BLaER1 treated with 17β-estradiol and CSF1 and Interleukin-3, amounts not matched to agents 10 nM and 100 nM (cell line): ENCODE data around the gene CNOT6L.

ENCODE experiments used
- H3K27ac ChIP-seq, 11 experiments: shearing (Covaris generic); formaldehyde crosslinking; 2 replicates each; pipeline ENCODE4 v1.8.1; 2022
- H3K27me3 ChIP-seq, 11 experiments: shearing (Covaris generic); formaldehyde crosslinking; 2 replicates each; pipeline ENCODE4 v1.8.1; 2022
- H3K36me3 ChIP-seq, 11 experiments: shearing (Covaris generic); formaldehyde crosslinking; 2 replicates each; pipeline ENCODE4 v1.8.1; 2022
- H3K4me1 ChIP-seq, 10 experiments: shearing (Covaris generic); formaldehyde crosslinking; 2 replicates each; pipeline ENCODE4 v1.8.1; 2022
- H3K4me2 ChIP-seq, 11 experiments: shearing (Covaris generic); formaldehyde crosslinking; 2 replicates each; pipeline ENCODE4 v1.8.1; 2022
- H3K4me3 ChIP-seq, 10 experiments: shearing (Covaris generic); formaldehyde crosslinking; 2 replicates each; pipeline ENCODE4 v1.8.1; 2022
- H3K9ac ChIP-seq, 11 experiments: shearing (Covaris generic); formaldehyde crosslinking; 2 replicates each; pipeline ENCODE4 v1.8.1; 2022
- H3K9me3 ChIP-seq, 11 experiments: shearing (Covaris generic); formaldehyde crosslinking; replicated peaks in 1 of 11; 2 replicates each; pipeline ENCODE4 v1.8.1; 2022
- H4K20me1 ChIP-seq, 11 experiments: shearing (Covaris generic); formaldehyde crosslinking; 2 replicates each; pipeline ENCODE4 v1.8.1; 2022
- Cebpa-rat ChIP-seq, 11 experiments: shearing (Covaris generic); IDR thresholded peaks; 2 replicates each; pipeline ENCODE4 v1.8.1; 2022

Gene CNOT6L

GRCh38 chr4:77761595-77761994, 57.6 kb downstream of the CNOT6L start:
- Histone ChIP-seq H3K27ac (no peak overlapping the region), H4K20me1 (peaks cover 0 to 17% (median 0%) of the 10 kb centered on the region in 11 experiments; a peak in 3 of 22 replicates), H3K36me3 (peaks cover 79 to 99% (median 90%) of the 10 kb centered on the region in 11 experiments), H3K9me3 (peaks cover 41 to 58% (median 53%) of the 10 kb centered on the region in 11 experiments), H3K27me3 (no peaks in the 10 kb centered on the region), H3K4me1 (no peaks in the 10 kb centered on the region), H3K4me3 (no peak overlapping the region), H3K4me2 (no peak overlapping the region), H3K9ac (no peak overlapping the region)
- TF ChIP-seq Cebpa-rat (IDR thresholded peaks at IDR 0.05): no peak

GRCh38 chr4:77758804-77759203, 60.4 kb downstream of the CNOT6L start:
- peaks cover 72 to 98% (median 84%) of the 10 kb centered on the region in 11 experiments for H3K36me3 ChIP-seq
- peaks cover 30 to 46% (median 43%) of the 10 kb centered on the region in 11 experiments for H3K9me3 ChIP-seq
- H3K27me3 ChIP-seq: no peaks in the 10 kb centered on the region
- no peak for TF ChIP-seq Cebpa-rat (IDR thresholded peaks at IDR 0.05)
- no peaks in the 10 kb centered on the region for H3K4me1 ChIP-seq
- peaks cover 0 to 17% (median 0%) of the 10 kb centered on the region in 11 experiments; a peak in 3 of 22 replicates for H4K20me1 ChIP-seq
- no peak overlapping the region for H3K27ac ChIP-seq
- no peak overlapping the region for H3K9ac ChIP-seq
- H3K4me2 ChIP-seq: no peak overlapping the region
- H3K4me3 ChIP-seq: no peak overlapping the region

- no peaks in the 10 kb centered on the region for H3K27me3 ChIP-seq
- H3K4me3 ChIP-seq: no peak overlapping the region
- no peak overlapping the region for H3K27ac ChIP-seq
- no peak for TF ChIP-seq Cebpa-rat (IDR thresholded peaks at IDR 0.05)
- no peak overlapping the region for H3K4me2 ChIP-seq
- no peak overlapping the region for H3K9ac ChIP-seq
- no peaks in the 10 kb centered on the region for H3K4me1 ChIP-seq
- H4K20me1 ChIP-seq: peaks cover 0 to 17% (median 0%) of the 10 kb centered on the region in 11 experiments; a peak in 3 of 22 replicates
- peaks cover 33 to 94% (median 75%) of the 10 kb centered on the region in 11 experiments for H3K36me3 ChIP-seq
- H3K9me3 ChIP-seq: peaks cover 9 to 23% (median 15%) of the 10 kb centered on the region in 11 experiments; a peak in 21 of 22 replicates
Measured at GRCh38 chr4:77751764-77752163, 67.4 kb downstream of the CNOT6L start.

- H3K9ac ChIP-seq: no peak overlapping the region
- no peak overlapping the region for H3K4me2 ChIP-seq
- no peaks in the 10 kb centered on the region for H3K4me1 ChIP-seq
- H3K27me3 ChIP-seq: no peaks in the 10 kb centered on the region
- peaks cover 0 to 32% (median 0%) of the 10 kb centered on the region in 11 experiments; a peak in 3 of 22 replicates for H4K20me1 ChIP-seq
- H3K4me3 ChIP-seq: no peak overlapping the region
- no peak overlapping the region for H3K27ac ChIP-seq
- no peak for TF ChIP-seq Cebpa-rat (IDR thresholded peaks at IDR 0.05)
- peaks cover 0 to 5% (median 0%) of the 10 kb centered on the region in 11 experiments; a peak in 3 of 22 replicates for H3K9me3 ChIP-seq
- peaks cover 26 to 89% (median 62%) of the 10 kb centered on the region in 11 experiments for H3K36me3 ChIP-seq
Measured at GRCh38 chr4:77745792-77746191, 73.4 kb downstream of the CNOT6L start.

- peaks cover 48 to 92% (median 72%) of the 10 kb centered on the region in 11 experiments for H3K36me3 ChIP-seq
- H3K9ac ChIP-seq: no peak overlapping the region
- H4K20me1 ChIP-seq: peaks cover 0 to 18% (median 0%) of the 10 kb centered on the region in 11 experiments; a peak in 3 of 22 replicates
- H3K9me3 ChIP-seq: no peaks in the 10 kb centered on the region
- no peaks in the 10 kb centered on the region for H3K27me3 ChIP-seq
- no peak overlapping the region for H3K4me3 ChIP-seq
- no peak for TF ChIP-seq Cebpa-rat (IDR thresholded peaks at IDR 0.05)
- H3K4me1 ChIP-seq: no peaks in the 10 kb centered on the region
- H3K4me2 ChIP-seq: no peak overlapping the region
- no peak overlapping the region for H3K27ac ChIP-seq
Measured at GRCh38 chr4:77742054-77742453, 77.1 kb downstream of the CNOT6L start.

- Histone ChIP-seq H3K4me3 (no peak overlapping the region), H3K27me3 (no peaks in the 10 kb centered on the region), H3K9me3 (no peaks in the 10 kb centered on the region), H3K27ac (no peak overlapping the region), H3K4me1 (peaks cover under 1 to 5% (median 3%) of the 10 kb centered on the region in 10 experiments; a peak in 15 of 20 replicates), H3K9ac (no peak overlapping the region), H4K20me1 (peaks cover 0 to 4% (median 0%) of the 10 kb centered on the region in 11 experiments; a peak in 2 of 22 replicates), H3K4me2 (no peak overlapping the region), H3K36me3 (peaks cover 46 to 76% (median 61%) of the 10 kb centered on the region in 11 experiments)
- TF ChIP-seq Cebpa-rat (IDR thresholded peaks at IDR 0.05): no peak
Measured at GRCh38 chr4:77740480-77740879, 78.7 kb downstream of the CNOT6L start.

- Histone ChIP-seq H3K9me3 (no peaks in the 10 kb centered on the region), H3K4me2 (peak overlapping the region; percentile 18 to 68 (median 52)), H3K9ac (no peak overlapping the region), H4K20me1 (peaks cover 0 to 9% (median 0%) of the 10 kb centered on the region in 11 experiments; a peak in 2 of 22 replicates), H3K27me3 (no peaks in the 10 kb centered on the region), H3K4me3 (peak overlapping the region in 2 of 10 experiments; percentile 15 to 29; a peak in 2 of 20 replicates), H3K4me1 (peaks cover 9 to 33% (median 21%) of the 10 kb centered on the region in 10 experiments; a peak in 18 of 20 replicates), H3K36me3 (peaks cover 20 to 60% (median 44%) of the 10 kb centered on the region in 11 experiments), H3K27ac (peak overlapping the region in 2 of 11 experiments; percentile 15 to 32; a peak in 1 of 22 replicates)
- TF ChIP-seq Cebpa-rat (IDR thresholded peaks at IDR 0.05): no peak
Measured at GRCh38 chr4:77734928-77735327, 84.2 kb downstream of the CNOT6L start.

- H3K9ac ChIP-seq: no peak overlapping the region
- H3K9me3 ChIP-seq: no peaks in the 10 kb centered on the region
- H4K20me1 ChIP-seq: peaks cover 0 to 9% (median 0%) of the 10 kb centered on the region in 11 experiments; a peak in 2 of 22 replicates
- H3K4me3 ChIP-seq: no peak overlapping the region
- H3K4me1 ChIP-seq: peaks cover 9 to 33% (median 21%) of the 10 kb centered on the region in 10 experiments; a peak in 18 of 20 replicates
- H3K4me2 ChIP-seq: peak overlapping the region in 5 of 11 experiments; percentile 8 to 59 (median 22); a peak in 5 of 22 replicates
- TF ChIP-seq Cebpa-rat (IDR thresholded peaks at IDR 0.05): no peak
- H3K36me3 ChIP-seq: peaks cover 29 to 66% (median 46%) of the 10 kb centered on the region in 11 experiments
- no peaks in the 10 kb centered on the region for H3K27me3 ChIP-seq
- no peak overlapping the region for H3K27ac ChIP-seq
Measured at GRCh38 chr4:77731656-77732055, 87.5 kb downstream of the CNOT6L start.

GRCh38 chr4:77728420-77728819, 90.7 kb downstream of the CNOT6L start:
- TF ChIP-seq Cebpa-rat (IDR thresholded peaks at IDR 0.05): no peak
- Histone ChIP-seq H3K9ac (no peak overlapping the region), H4K20me1 (peaks cover 0 to 9% (median 0%) of the 10 kb centered on the region in 11 experiments; a peak in 2 of 22 replicates), H3K4me1 (peaks cover 0 to 21% (median 9%) of the 10 kb centered on the region in 10 experiments; a peak in 11 of 20 replicates), H3K27me3 (no peaks in the 10 kb centered on the region), H3K27ac (no peak overlapping the region), H3K9me3 (no peaks in the 10 kb centered on the region), H3K36me3 (peaks cover 58 to 92% (median 77%) of the 10 kb centered on the region in 11 experiments), H3K4me3 (no peak overlapping the region), H3K4me2 (no peak overlapping the region)
